ENCODE results near the gene PRXL2B.

PRXL2B gene

GRCh38 chr1:2589431-2590232, 3.1 kb downstream of the PRXL2B start:
- Histone ChIP-seq H3K4me3 (ENCODE audit: control insufficient read depth in 1 of 7, extremely low read depth in 1 of 7, insufficient read depth in 4 of 7, low read depth in 2 of 7, low read length in 6 of 7) (no peak overlapping the region), H3K36me3 (ENCODE audit: control insufficient read depth in 4 of 4, insufficient read depth in 4 of 4, low read length in 3 of 4) (peaks cover 0 to 13% (median 5%) of the 10 kb centered on the region in 4 experiments), H3K27ac (ENCODE audit: insufficient read depth in 1 of 2, low read depth in 1 of 2, low read length in 2 of 2, poor library complexity in 1 of 2, severe bottlenecking in 2 of 2) (no peak overlapping the region), H3K9me3 (ENCODE audit: control extremely low read depth in 1 of 5, control insufficient read depth in 4 of 5, insufficient read depth in 2 of 5, low read depth in 1 of 5, low read length in 4 of 5) (no peaks in the 10 kb centered on the region), H3K4me1 (ENCODE audit: control extremely low read depth in 1 of 4, control insufficient read depth in 4 of 4, insufficient read depth in 4 of 4, low read length in 3 of 4) (peaks cover under 1 to 41% (median 26%) of the 10 kb centered on the region in 4 experiments), H3K27me3 (replicated peaks in 2 of 5; ENCODE audit: control insufficient read depth in 4 of 5, insufficient read depth in 5 of 5, low read length in 4 of 5) (no peaks in the 10 kb centered on the region)
- DNase-seq, result no peak
- CTCF ChIA-PET, result interaction anchor here (1.4 kb wide), 1 partner anchor 28 kb away, joined by 7 read pairs; no protein-coding TSS in a partner anchor
- WGBS (ENCODE audit: insufficient coverage), result 98% methylated on average over 21 of the region's 25 CpGs
- POLR2A ChIA-PET, result no interaction called here

DNA sequence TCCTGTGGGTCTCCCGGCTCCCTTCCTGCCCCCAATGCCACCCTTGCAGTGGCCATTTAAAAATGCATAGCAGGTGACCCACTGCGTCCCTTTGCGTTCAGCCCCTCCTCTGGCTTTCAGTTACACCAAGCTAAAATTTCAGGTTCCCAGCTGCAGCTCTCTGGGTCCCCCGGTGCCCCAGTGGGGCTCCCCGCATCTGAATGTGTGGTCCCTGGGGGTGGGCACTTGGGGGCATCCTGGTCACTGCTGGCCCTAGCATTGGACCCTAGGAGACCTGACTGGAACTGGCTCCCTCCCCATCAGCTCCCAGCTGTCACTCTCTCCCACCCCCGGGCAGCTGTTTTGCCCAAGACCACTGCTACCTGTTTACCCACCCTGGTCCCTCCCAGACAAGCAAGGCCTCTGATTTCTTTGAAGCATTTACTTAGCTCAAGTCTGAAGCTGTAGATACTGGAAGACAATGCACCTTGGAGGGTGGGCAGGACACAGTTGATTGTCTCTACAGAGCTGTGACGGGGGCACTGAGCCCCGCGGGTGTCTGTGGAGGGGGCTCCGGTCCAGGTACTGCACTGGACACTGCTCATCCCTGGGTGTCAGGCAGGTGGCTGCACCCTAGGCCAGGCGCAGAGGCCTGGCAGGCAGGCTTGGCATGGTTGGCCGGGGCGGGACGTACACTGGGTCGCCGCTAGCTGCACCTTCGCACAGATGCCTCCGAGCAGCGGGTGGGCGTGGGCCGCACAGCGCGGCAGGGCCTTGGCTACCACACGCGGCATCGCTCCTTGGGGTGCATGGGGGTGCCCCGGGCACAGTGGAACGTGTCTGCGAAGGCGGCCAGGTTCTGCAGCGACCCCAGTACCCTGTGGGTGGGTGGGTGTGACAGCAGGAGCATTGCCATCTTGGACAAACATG, 3.9 kb downstream of the PRXL2B start:
- Histone ChIP-seq H3K4me1 (ENCODE audit: control extremely low read depth in 1 of 4, control insufficient read depth in 4 of 4, insufficient read depth in 4 of 4, low read length in 3 of 4) (peaks cover 0 to 33% (median 17%) of the 10 kb centered on the region in 4 experiments), H3K9me3 (ENCODE audit: control extremely low read depth in 1 of 5, control insufficient read depth in 4 of 5, insufficient read depth in 2 of 5, low read depth in 1 of 5, low read length in 4 of 5) (no peaks in the 10 kb centered on the region), H3K27me3 (replicated peaks in 2 of 5; ENCODE audit: control insufficient read depth in 4 of 5, insufficient read depth in 5 of 5, low read length in 4 of 5) (no peaks in the 10 kb centered on the region), H3K4me3 (ENCODE audit: control insufficient read depth in 1 of 7, extremely low read depth in 1 of 7, insufficient read depth in 4 of 7, low read depth in 2 of 7, low read length in 6 of 7) (no peak overlapping the region), H3K27ac (ENCODE audit: insufficient read depth in 1 of 2, low read depth in 1 of 2, low read length in 2 of 2, poor library complexity in 1 of 2, severe bottlenecking in 2 of 2) (no peak overlapping the region), H3K36me3 (ENCODE audit: control insufficient read depth in 4 of 4, insufficient read depth in 4 of 4, low read length in 3 of 4) (peaks cover 0 to 13% (median 5%) of the 10 kb centered on the region in 4 experiments)
- CTCF ChIA-PET, result interaction anchor here (1.4 kb wide), 1 partner anchor 29 kb away, joined by 7 read pairs; no protein-coding TSS in a partner anchor
- DNase-seq, result no peak
- 95% methylated on average over 30 of the region's 31 CpGs for WGBS (ENCODE audit: insufficient coverage)
- POLR2A ChIA-PET, result no interaction called here

DNA sequence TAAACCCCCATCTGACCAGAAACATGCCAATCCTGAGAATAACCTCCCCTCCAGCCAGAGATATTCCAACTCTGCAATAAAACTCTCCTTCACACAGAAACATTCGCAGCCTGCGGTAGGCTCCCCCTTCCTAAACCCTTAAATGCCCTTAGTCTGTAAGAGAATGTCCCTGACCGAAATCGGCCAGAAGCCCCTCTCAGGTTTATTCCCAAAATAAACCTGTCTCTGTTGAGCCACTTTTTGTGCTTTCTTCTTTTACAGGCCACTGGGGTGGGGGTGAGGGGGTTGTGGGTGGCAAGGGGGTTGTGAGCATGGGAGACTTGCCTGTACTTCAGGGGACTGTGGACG, 4.6 kb downstream of the PRXL2B start:
- ChIA-PET CTCF (interaction anchor here (0.8 kb wide), 1 partner anchor 35 kb away, joined by 3 read pairs; the partner anchor contains the start of gene TNFRSF14), POLR2A (no interaction called here)
- WGBS (ENCODE audit: insufficient coverage), result 100% methylated on average over 2 of the region's 5 CpGs
- H3K27ac ChIP-seq (ENCODE audit: insufficient read depth in 1 of 2, low read depth in 1 of 2, low read length in 2 of 2, poor library complexity in 1 of 2, severe bottlenecking in 2 of 2), result no peak overlapping the region
- H3K36me3 ChIP-seq (ENCODE audit: control insufficient read depth in 4 of 4, insufficient read depth in 4 of 4, low read length in 3 of 4), result peaks cover 0 to 13% (median 5%) of the 10 kb centered on the region in 4 experiments
- H3K9me3 ChIP-seq (ENCODE audit: control extremely low read depth in 1 of 5, control insufficient read depth in 4 of 5, insufficient read depth in 2 of 5, low read depth in 1 of 5, low read length in 4 of 5), result no peaks in the 10 kb centered on the region
- H3K27me3 ChIP-seq (replicated peaks in 2 of 5; ENCODE audit: control insufficient read depth in 4 of 5, insufficient read depth in 5 of 5, low read length in 4 of 5), result no peaks in the 10 kb centered on the region
- DNase-seq, result no peak
- H3K4me1 ChIP-seq (ENCODE audit: control extremely low read depth in 1 of 4, control insufficient read depth in 4 of 4, insufficient read depth in 4 of 4, low read length in 3 of 4), result peaks cover 0 to 30% (median 14%) of the 10 kb centered on the region in 4 experiments
- H3K4me3 ChIP-seq (ENCODE audit: control insufficient read depth in 1 of 7, extremely low read depth in 1 of 7, insufficient read depth in 4 of 7, low read depth in 2 of 7, low read length in 6 of 7), result no peak overlapping the region

DNA sequence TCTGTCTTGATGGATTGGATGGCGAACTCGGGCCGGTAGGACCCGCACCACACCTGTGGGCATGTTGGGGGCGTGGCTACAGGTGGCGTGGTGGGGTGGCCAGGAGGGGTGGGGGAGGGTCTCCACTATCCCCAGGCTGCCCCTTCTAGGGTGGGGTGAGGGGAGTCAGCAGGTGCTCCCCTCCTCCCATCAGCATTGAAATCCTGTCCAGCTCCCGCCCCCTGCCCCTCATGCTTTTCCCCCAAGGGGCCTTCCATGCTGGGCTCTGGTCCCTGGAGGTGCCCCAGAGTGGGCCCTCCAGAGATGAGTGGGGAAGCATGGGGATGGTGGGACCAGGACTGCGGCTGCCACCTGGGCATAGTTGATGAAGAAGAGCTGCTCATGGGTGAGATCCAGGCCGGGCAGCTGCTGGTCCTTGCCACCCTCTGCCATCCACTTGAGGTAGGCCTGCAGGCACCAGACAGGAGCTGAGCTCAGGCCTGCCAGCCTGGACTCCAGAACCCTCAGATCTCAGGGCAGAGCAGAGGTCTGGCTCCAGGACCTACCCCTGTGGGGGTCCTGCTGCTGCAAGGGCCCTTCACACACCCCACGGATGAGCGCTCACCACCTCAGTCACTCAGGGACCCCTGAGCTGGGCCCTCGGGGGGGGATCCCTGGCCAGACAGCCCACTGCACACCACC, 5.1 kb downstream of the PRXL2B start:
- H3K9me3 ChIP-seq (ENCODE audit: control extremely low read depth in 1 of 5, control insufficient read depth in 4 of 5, insufficient read depth in 2 of 5, low read depth in 1 of 5, low read length in 4 of 5), result no peaks in the 10 kb centered on the region
- H3K36me3 ChIP-seq (ENCODE audit: control insufficient read depth in 4 of 4, insufficient read depth in 4 of 4, low read length in 3 of 4), result peaks cover 0 to 13% (median 5%) of the 10 kb centered on the region in 4 experiments
- POLR2A ChIA-PET, result no interaction called here
- H3K27ac ChIP-seq (ENCODE audit: insufficient read depth in 1 of 2, low read depth in 1 of 2, low read length in 2 of 2, poor library complexity in 1 of 2, severe bottlenecking in 2 of 2), result no peak overlapping the region
- CTCF ChIA-PET, result interaction anchor here (0.8 kb wide), 1 partner anchor 36 kb away, joined by 3 read pairs; the partner anchor contains the start of gene TNFRSF14
- no peak for DNase-seq
- peaks cover 0 to 30% (median 14%) of the 10 kb centered on the region in 4 experiments for H3K4me1 ChIP-seq (ENCODE audit: control extremely low read depth in 1 of 4, control insufficient read depth in 4 of 4, insufficient read depth in 4 of 4, low read length in 3 of 4)
- no peaks in the 10 kb centered on the region for H3K27me3 ChIP-seq (replicated peaks in 2 of 5; ENCODE audit: control insufficient read depth in 4 of 5, insufficient read depth in 5 of 5, low read length in 4 of 5)
- WGBS (ENCODE audit: insufficient coverage), result 91% methylated on average over 4 of the region's 12 CpGs
- no peak overlapping the region for H3K4me3 ChIP-seq (ENCODE audit: control insufficient read depth in 1 of 7, extremely low read depth in 1 of 7, insufficient read depth in 4 of 7, low read depth in 2 of 7, low read length in 6 of 7)

GRCh38 chr1:2592672-2593071, 6.1 kb downstream of the PRXL2B start:
- Histone ChIP-seq H3K4me1 (ENCODE audit: control extremely low read depth in 1 of 4, control insufficient read depth in 4 of 4, insufficient read depth in 4 of 4, low read length in 3 of 4) (peaks cover 0 to 25% (median 7%) of the 10 kb centered on the region in 4 experiments), H3K27me3 (replicated peaks in 2 of 5; ENCODE audit: control insufficient read depth in 4 of 5, insufficient read depth in 5 of 5, low read length in 4 of 5) (no peaks in the 10 kb centered on the region), H3K4me3 (ENCODE audit: control insufficient read depth in 1 of 7, extremely low read depth in 1 of 7, insufficient read depth in 4 of 7, low read depth in 2 of 7, low read length in 6 of 7) (peak overlapping the region in 1 of 7 experiments; percentile 34), H3K9me3 (ENCODE audit: control extremely low read depth in 1 of 5, control insufficient read depth in 4 of 5, insufficient read depth in 2 of 5, low read depth in 1 of 5, low read length in 4 of 5) (no peaks in the 10 kb centered on the region), H3K27ac (ENCODE audit: insufficient read depth in 1 of 2, low read depth in 1 of 2, low read length in 2 of 2, poor library complexity in 1 of 2, severe bottlenecking in 2 of 2) (no peak overlapping the region), H3K36me3 (ENCODE audit: control insufficient read depth in 4 of 4, insufficient read depth in 4 of 4, low read length in 3 of 4) (peaks cover 0 to 13% (median 5%) of the 10 kb centered on the region in 4 experiments)
- WGBS (ENCODE audit: insufficient coverage), result 67% methylated on average over 14 of the region's 15 CpGs
- ChIA-PET POLR2A (no interaction called here), CTCF (no interaction called here)
- DNase-seq, result peak in 1 of 3 donors; percentile 22

DNA sequence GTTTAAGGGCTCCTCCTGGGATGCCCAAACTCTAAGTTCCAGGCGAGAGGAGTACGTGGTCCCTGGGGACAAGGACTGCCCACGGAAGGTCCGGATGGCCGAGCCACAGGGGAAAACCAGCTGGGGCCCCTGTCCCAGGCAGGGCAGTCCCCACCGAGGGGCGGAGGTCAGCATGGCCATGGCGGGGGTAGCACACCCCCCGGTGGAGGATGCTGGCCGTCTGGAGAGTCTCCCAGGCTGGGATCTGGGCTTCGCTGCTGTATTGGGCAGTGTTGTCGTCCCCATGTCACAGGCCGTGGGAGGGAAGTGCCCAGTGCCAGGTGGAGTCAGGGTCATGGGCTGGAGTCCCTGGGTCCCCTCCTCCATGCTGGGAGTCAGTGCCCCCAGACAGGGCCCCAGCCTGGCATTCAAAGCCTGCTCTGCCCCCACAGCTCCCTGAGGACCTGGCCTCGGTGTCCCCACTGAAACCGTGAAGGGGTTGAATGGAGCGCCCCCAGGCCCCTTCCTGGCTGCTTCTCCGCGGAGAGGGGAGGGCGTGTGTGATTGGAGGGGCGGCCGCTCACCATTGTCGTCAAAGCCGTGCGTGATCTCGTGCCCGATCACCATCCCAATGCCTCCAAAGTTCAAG, 6.8 kb downstream of the PRXL2B start:
- 82% methylated on average over 25 of the region's 26 CpGs for WGBS (ENCODE audit: insufficient coverage)
- H3K27ac ChIP-seq (ENCODE audit: insufficient read depth in 1 of 2, low read depth in 1 of 2, low read length in 2 of 2, poor library complexity in 1 of 2, severe bottlenecking in 2 of 2), result no peak overlapping the region
- POLR2A ChIA-PET, result no interaction called here
- H3K4me1 ChIP-seq (ENCODE audit: control extremely low read depth in 1 of 4, control insufficient read depth in 4 of 4, insufficient read depth in 4 of 4, low read length in 3 of 4), result peaks cover 0 to 22% (median 4%) of the 10 kb centered on the region in 4 experiments
- H3K4me3 ChIP-seq (ENCODE audit: control insufficient read depth in 1 of 7, extremely low read depth in 1 of 7, insufficient read depth in 4 of 7, low read depth in 2 of 7, low read length in 6 of 7), result no peak overlapping the region
- H3K27me3 ChIP-seq (replicated peaks in 2 of 5; ENCODE audit: control insufficient read depth in 4 of 5, insufficient read depth in 5 of 5, low read length in 4 of 5), result peaks cover 0 to 7% (median 0%) of the 10 kb centered on the region in 5 experiments
- peaks cover 0 to 3% (median under 1%) of the 10 kb centered on the region in 5 experiments for H3K9me3 ChIP-seq (ENCODE audit: control extremely low read depth in 1 of 5, control insufficient read depth in 4 of 5, insufficient read depth in 2 of 5, low read depth in 1 of 5, low read length in 4 of 5)
- peaks cover 0 to 13% (median 5%) of the 10 kb centered on the region in 4 experiments for H3K36me3 ChIP-seq (ENCODE audit: control insufficient read depth in 4 of 4, insufficient read depth in 4 of 4, low read length in 3 of 4)
- CTCF ChIA-PET, result no interaction called here
- no peak for DNase-seq

All from common myeloid progenitor, CD34-positive (primary cell).